OCI-LY3 (cell line): ENCODE measurements around the gene HCST.

Experiments used
- H2AFZ ChIP-seq: fragments of 200-600, 300-600 bp; shearing (Covaris generic); 2 replicates; pipeline ENCODE4 v1.6.0; 2014; ENCODE audit warnings: antibody characterized with exemption, low read depth, low read length
- H3K27ac ChIP-seq: fragments of 200-600, 300-600 bp; sonication (generic); 2 replicates; pipeline ENCODE4 v1.5.1; 2014; ENCODE audit warnings: mild to moderate bottlenecking, low read length, moderate library complexity, mixed read lengths
- H3K27me3 ChIP-seq: fragments of 200-600, 300-600 bp; sonication (generic); 2 replicates; pipeline ENCODE4 v1.6.1; 2014; ENCODE audit warnings: low read depth, low read length, mixed read lengths
- H3K36me3 ChIP-seq: fragments of 200-600, 300-600 bp; sonication (generic); replicated peaks from 2 replicates; pipeline ENCODE3; 2014; ENCODE audit warnings: low read depth, low read length, mixed read lengths
- H3K4me1 ChIP-seq: fragments of 300-600, 200-600 bp; sonication (generic); 2 replicates; pipeline ENCODE4 v1.6.1; 2014; ENCODE audit warnings: low read length, mixed read lengths
- H3K4me2 ChIP-seq: fragments of 200-600, 300-600 bp; sonication (generic); 2 replicates; pipeline ENCODE4 v1.6.1; 2014; ENCODE audit warnings: low read length, mixed read lengths
- H3K4me3 ChIP-seq: fragments of 300-600, 200-600 bp; sonication (generic); 2 replicates; pipeline ENCODE4 v1.5.1; 2014; ENCODE audit warnings: antibody characterized with exemption, mild to moderate bottlenecking, low read length, moderate library complexity
- H3K79me2 ChIP-seq: fragments of 300-600, 200-600 bp; shearing (Covaris generic); 2 replicates; pipeline ENCODE4 v1.6.1; 2014; ENCODE audit warnings: mild to moderate bottlenecking, low read length, mixed read lengths
- H3K9ac ChIP-seq: fragments of 300-600, 200-600 bp; shearing (Covaris generic); 2 replicates; pipeline ENCODE4 v1.6.0; 2014; ENCODE audit warnings: mild to moderate bottlenecking, low read length, moderate library complexity
- H3K9me3 ChIP-seq: fragments of 200-600, 300-600 bp; shearing (Covaris generic); 2 replicates; pipeline ENCODE4 v1.6.1; 2014; ENCODE audit warnings: low read length, mixed read lengths; ENCODE audit not compliant: insufficient read depth
- H4K20me1 ChIP-seq: fragments of 200-600, 300-600 bp; sonication (generic); 2 replicates; pipeline ENCODE4 v1.6.1; 2016; ENCODE audit warnings: low read length, mixed read lengths; ENCODE audit not compliant: insufficient read depth
- CTCF ChIP-seq: fragments of 200-600, 300-600 bp; sonication (generic); IDR thresholded peaks from 2 replicates; pipeline ENCODE4 v1.5.1; 2014; ENCODE audit warnings: antibody characterized with exemption, low read length, low read depth
- EZH2phosphoT487 ChIP-seq: fragments of 200-600 bp; shearing (Covaris generic); IDR thresholded peaks from 2 replicates; pipeline ENCODE4 v1.6.1; 2018; ENCODE audit warnings: antibody characterized with exemption, mixed run types, low read depth

HCST gene

GRCh38 chr19:35858311-35858710, 44.0 kb upstream of the HCST start:
- Histone ChIP-seq H2AFZ (no peak overlapping the region), H3K27ac (no peak overlapping the region), H3K27me3 (peaks cover 5% of the 10 kb centered on the region; the same call in 1 of the 2 replicates), H3K4me2 (no peak overlapping the region), H3K9me3 (no peaks in the 10 kb centered on the region; the same call in 1 of the 2 replicates), H3K36me3 (peaks cover 3% of the 10 kb centered on the region), H3K9ac (no peak overlapping the region), H3K79me2 (no peaks in the 10 kb centered on the region), H3K4me1 (peaks cover 8% of the 10 kb centered on the region; the same call in 1 of the 2 replicates), H3K4me3 (no peak overlapping the region), H4K20me1 (no peaks in the 10 kb centered on the region)
- TF ChIP-seq EZH2phosphoT487 (no peak), CTCF (no peak)

- H3K4me2 ChIP-seq, result no peak overlapping the region
- H3K79me2 ChIP-seq, result no peaks in the 10 kb centered on the region
- H2AFZ ChIP-seq, result no peak overlapping the region
- no peaks in the 10 kb centered on the region; the same call in 1 of the 2 replicates for H3K9me3 ChIP-seq
- no peak overlapping the region for H3K4me3 ChIP-seq
- no peak overlapping the region for H3K9ac ChIP-seq
- peaks cover 3% of the 10 kb centered on the region for H3K36me3 ChIP-seq
- TF ChIP-seq EZH2phosphoT487, result no peak
- TF ChIP-seq CTCF, result no peak
- no peaks in the 10 kb centered on the region for H4K20me1 ChIP-seq
- H3K27ac ChIP-seq, result no peak overlapping the region
- 0 out of 2 replicates have a peak, but pooled peaks cover 3% of the 10 kb centered on the region for H3K27me3 ChIP-seq
- H3K4me1 ChIP-seq, result peaks cover 8% of the 10 kb centered on the region; the same call in 1 of the 2 replicates
Measured at GRCh38 chr19:35859414-35859813, 42.9 kb upstream of the HCST start.

GRCh38 chr19:35860436-35860817, 41.9 kb upstream of the HCST start:
- H3K4me1 ChIP-seq, result peaks cover 8% of the 10 kb centered on the region; the same call in 1 of the 2 replicates
- H3K36me3 ChIP-seq, result peaks cover 3% of the 10 kb centered on the region
- no peaks in the 10 kb centered on the region for H4K20me1 ChIP-seq
- H3K9me3 ChIP-seq, result no peaks in the 10 kb centered on the region; the same call in 1 of the 2 replicates
- H3K79me2 ChIP-seq, result no peaks in the 10 kb centered on the region
- no peak for TF ChIP-seq EZH2phosphoT487
- TF ChIP-seq CTCF, result no peak
- H3K9ac ChIP-seq, result no peak overlapping the region
- no peak overlapping the region for H3K4me3 ChIP-seq
- H2AFZ ChIP-seq, result no peak overlapping the region
- H3K27me3 ChIP-seq, result 0 out of 2 replicates have a peak, but pooled peaks cover 3% of the 10 kb centered on the region
- H3K4me2 ChIP-seq, result no peak overlapping the region
- H3K27ac ChIP-seq, result no peak overlapping the region

- Histone ChIP-seq H3K36me3 (peaks cover 3% of the 10 kb centered on the region), H3K9me3 (no peaks in the 10 kb centered on the region; the same call in 1 of the 2 replicates), H2AFZ (no peak overlapping the region), H3K9ac (no peak overlapping the region), H3K4me1 (peaks cover 8% of the 10 kb centered on the region; the same call in 1 of the 2 replicates), H3K4me2 (no peak overlapping the region), H3K79me2 (no peaks in the 10 kb centered on the region), H3K27ac (no peak overlapping the region), H3K27me3 (0 out of 2 replicates have a peak, but pooled peaks cover 2% of the 10 kb centered on the region), H4K20me1 (no peaks in the 10 kb centered on the region), H3K4me3 (no peak overlapping the region)
- TF ChIP-seq EZH2phosphoT487, result no peak
- no peak for TF ChIP-seq CTCF
Measured at GRCh38 chr19:35860818-35861639, 41.3 kb upstream of the HCST start.
